Subcutaneous adipose tissue (tissue), 4 donors: ENCODE measurements around the gene DNPH1. TPM values are rescaled to one million over a fixed set of nuclear protein-coding genes. Genes with fewer than 3 reads are reported as not detected.

Experiments
- CTCF ChIP-seq: fragments of 450-650 bp; IDR thresholded peaks from one replicate; pipeline ENCODE4 v1.5.1; 2016; ENCODE audit warnings: low read depth, mild to moderate bottlenecking, control low read depth, antibody characterized with exemption, moderate library complexity
- total RNA-seq, 4 donors: library from RNA; depleted of rRNA; stranded (reverse); fragments of >200 nt; gene quantifications; one replicate each; pipeline ENCODE4 v1.1.0, GENCODE V29; 2016

Gene DNPH1
- total RNA-seq, 4 donors from 2014 or later: 29.8 to 72.9 (median 50.8) TPM

DNA sequence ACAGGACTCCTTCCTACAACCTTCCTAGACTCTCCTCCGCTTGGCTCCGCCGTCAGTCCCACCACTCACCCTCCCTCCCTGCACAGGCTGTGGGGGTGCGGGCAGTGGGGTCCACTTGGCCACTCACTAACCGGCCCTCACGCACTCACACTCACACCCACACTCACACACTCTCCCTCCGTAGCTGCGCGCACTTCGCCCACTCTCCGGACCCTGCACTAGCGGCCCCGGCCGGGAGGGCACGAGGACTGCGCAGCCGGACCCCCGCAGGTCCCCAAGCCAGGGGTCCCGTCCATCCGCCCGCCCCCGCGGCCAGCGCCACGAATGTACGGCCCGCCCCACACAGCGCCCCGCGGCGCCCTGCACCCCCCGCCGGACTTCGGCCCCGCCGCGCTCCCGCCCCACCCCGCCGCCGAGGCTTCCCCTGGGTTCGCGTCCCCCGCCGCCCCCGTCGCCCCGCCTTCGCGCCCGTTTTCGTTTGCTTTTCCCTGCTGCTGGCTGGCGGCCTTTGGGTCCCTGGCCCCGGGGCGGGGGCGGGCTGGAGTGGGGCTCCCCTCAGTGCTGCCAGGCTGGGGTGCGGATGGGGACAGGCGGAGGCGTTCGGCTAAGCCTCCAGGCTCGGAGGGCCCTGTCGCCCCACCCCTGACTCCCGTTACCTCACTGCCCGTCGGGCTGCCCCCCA is 45.8 kb upstream of the DNPH1 start:
- no peak for TF ChIP-seq CTCF

DNA sequence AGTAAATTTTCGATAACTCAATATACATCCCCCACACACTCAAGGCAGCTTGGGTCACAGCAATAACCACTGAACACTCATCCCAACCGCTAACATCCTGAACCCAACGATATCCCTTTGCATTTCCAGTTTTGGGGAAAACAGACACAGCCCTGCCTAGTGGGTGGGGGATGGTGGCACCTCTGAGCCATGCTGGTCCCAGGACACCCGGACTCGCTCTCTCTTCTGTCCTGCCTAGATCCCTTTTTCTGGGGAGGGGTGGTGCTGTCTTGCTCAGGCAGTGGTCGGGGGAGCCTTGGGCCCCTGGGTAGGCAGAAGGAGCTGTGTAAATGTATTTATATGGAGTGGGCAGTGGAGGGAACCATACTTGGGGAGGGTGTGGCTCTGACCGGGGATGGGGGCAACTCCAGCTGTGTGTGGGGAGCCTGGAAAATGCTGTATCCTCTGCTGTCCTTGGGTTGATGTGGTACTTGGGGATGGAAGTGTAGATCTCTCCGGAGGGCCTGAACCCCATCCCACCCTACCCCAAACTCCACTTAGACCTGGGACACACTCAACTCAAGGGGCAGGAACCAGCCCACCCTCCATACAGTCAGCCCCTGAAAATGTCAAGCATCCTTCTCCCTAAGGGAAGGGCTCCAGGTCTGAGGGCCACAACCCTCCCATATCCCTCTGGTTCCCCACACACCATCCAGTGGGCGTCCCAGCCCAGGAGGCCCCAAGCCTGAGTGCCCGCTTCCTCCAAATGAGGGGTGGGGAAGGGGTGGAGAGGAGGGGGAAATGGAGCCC is 45.0 kb upstream of the DNPH1 start:
- TF ChIP-seq CTCF: no peak

DNA sequence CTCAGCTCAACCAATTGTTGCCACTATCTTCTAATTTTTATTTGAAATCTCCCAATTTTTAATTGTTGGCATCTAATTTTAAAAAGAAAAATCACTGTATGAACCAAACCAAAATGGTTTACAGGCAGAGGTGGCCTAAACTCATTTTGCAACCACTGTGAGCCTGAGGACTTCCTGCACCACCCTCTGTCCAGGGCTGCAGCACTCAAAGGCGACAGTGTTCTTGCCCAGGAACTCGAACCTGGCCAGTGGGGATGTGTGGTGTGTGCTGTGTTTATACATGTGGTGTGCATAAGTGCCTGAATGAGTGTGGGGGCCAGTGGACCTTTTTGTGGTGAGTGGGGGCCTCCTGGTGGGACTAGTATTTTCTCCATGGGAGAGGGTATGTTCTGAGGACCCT is 44.4 kb upstream of the DNPH1 start:
- TF ChIP-seq CTCF: no peak

DNA sequence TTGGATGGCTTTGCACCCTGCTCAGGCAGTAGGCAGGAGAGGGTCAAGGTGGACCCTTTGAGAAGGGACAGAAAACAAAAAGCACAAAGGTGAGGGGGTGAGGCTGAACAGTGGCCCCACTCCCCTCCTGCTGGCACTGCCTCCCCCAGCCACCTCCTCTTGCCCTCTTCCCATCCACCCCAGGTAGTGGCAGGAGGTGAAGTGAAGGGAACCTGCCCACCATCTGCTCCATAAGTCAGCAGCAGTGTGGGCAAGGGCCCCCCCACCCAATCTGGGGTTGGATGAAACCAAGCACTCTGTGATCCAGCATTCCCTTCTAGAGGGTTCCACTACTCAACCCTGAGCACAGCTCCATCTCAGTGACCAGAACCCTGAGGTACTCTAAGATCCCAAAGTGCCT is 42.7 kb upstream of the DNPH1 start:
- TF ChIP-seq CTCF: no peak

DNA sequence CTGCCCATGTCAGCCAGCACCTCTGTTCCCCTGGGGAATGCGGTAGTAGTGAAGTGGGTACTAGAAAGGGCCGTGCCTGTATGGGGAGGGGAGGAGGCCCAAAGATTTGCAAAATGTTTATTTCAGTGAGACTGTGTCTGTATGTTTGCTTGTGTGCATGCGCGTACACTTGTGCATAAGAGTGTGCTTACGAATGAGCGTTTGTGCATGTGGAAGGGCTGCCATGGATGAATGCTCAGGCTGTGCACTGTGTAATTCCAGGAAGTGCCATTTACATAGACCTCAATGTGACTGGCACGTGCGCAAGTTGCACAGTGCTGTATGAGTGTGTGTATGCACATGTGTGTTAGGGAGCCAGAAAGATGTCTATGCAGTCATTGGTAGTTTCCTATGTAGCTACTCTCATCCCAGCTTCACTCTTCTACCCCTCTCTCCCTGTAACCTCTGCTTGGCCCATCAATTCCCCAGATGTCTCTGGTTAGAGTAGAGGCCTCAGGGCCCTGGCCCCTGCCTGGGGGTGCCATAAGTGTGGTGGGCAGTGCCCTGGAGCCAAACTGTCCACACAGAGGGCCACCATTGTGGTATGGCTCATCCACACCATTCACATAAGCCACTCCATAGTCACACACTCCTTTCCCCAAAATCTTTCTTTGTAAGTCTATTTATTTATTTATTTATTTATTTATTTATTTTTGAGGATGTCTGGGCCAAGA is 42.0 kb upstream of the DNPH1 start:
- TF ChIP-seq CTCF: no peak

- no peak for TF ChIP-seq CTCF
Observed at GRCh38 chr6:43269273-43270007, 40.2 kb upstream of the DNPH1 start.

DNA sequence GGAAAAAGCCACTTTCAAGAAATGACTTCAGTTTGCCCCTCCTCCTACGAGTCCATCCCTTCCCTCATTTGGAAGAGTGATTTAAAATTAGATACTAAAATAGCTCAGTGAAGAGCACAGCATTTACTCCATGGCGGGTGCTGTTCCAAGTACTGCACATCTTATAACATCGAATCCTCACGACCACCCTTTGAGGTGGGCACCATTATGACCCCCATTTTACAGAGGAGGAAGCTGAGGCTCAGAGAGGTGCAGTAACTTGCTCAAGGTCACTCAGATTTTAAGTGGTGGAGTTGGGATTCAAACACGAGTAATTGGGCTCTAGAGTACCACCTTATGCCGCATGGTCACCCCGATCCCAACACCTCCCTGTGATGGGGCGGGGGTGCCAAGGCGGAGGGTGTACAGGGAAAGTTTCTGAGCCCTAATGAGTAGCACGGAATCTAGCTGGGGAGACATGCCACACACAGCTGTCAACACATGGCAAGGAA is 39.5 kb upstream of the DNPH1 start:
- TF ChIP-seq CTCF: no peak
